Breast epithelium (tissue), 4 donors: ENCODE measurements around the gene ZBTB49. TPM values are rescaled to one million over a fixed set of nuclear protein-coding genes. Genes with fewer than 3 reads are reported as not detected.
A peak's percentile ranks its signal among the peaks of the same experiment; 100 is the strongest.

ENCODE experiments used
- DNase-seq, 2 donors: peaks; one replicate each; pipeline ENCODE4 v3.0.0-alpha.2; 2019; ENCODE audit warnings: low spot score in 2 of 2
- H3K27ac ChIP-seq, 2 donors: fragments of 200-600 bp; sonication (generic) in 1 of 2; one replicate each; pipeline ENCODE4 v1.5.1; 2016 to 2019; ENCODE audit warnings: mild to moderate bottlenecking in 1 of 2
- H3K27me3 ChIP-seq, 2 donors: fragments of 200-600 bp; sonication (generic) in 1 of 2; one replicate each; pipeline versions ENCODE4 v1.5.1 to v1.6.0; 2017 to 2019; ENCODE audit warnings: control low read depth in 1 of 2, mild to moderate bottlenecking in 1 of 2
- H3K36me3 ChIP-seq: fragments of 200-600 bp; one replicate; pipeline ENCODE4 v1.5.1; 2019
- H3K4me1 ChIP-seq, 2 donors: fragments of 200-600 bp; sonication (generic); one replicate each; pipeline ENCODE4 v1.5.1; 2016 to 2019; ENCODE audit warnings: control low read depth in 1 of 2
- H3K4me3 ChIP-seq, 3 donors: fragments of 200-600 bp; sonication (generic); 1 replicate in 2 of 3; 2 replicates in 1 of 3; pipeline ENCODE4 v1.5.1; 2016 to 2019; ENCODE audit warnings: mild to moderate bottlenecking in 3 of 3, moderate library complexity in 2 of 3
- H3K9me3 ChIP-seq, 2 donors: fragments of 200-600 bp; sonication (generic) in 1 of 2; one replicate each; pipeline ENCODE4 v1.5.1; 2016 to 2019; ENCODE audit warnings: control low read depth in 1 of 2
- CTCF ChIP-seq, 3 donors: fragments of 450-650 bp; IDR thresholded peaks; one replicate each; pipeline ENCODE4 v1.5.1; 2016 to 2017; ENCODE audit warnings: antibody characterized with exemption in 3 of 3, mild to moderate bottlenecking in 3 of 3, moderate library complexity in 3 of 3
- POLR2A ChIP-seq: fragments of 450-650 bp; IDR thresholded peaks from one replicate; pipeline ENCODE4 v1.6.1; 2016; ENCODE audit warnings: antibody characterized with exemption, mild to moderate bottlenecking, moderate library complexity
- POLR2AphosphoS5 ChIP-seq, 3 donors: sonication (generic); formaldehyde crosslinking; IDR thresholded peaks; one replicate each; pipeline ENCODE4 v1.6.1; 2017; ENCODE audit warnings: antibody characterized with exemption in 3 of 3
- intact Hi-C: fragments of 100-400 bp; cut with DNase I; formaldehyde crosslinking; loops from one replicate; pipeline ENCODE4 v1.15.1; 2023; ENCODE audit warnings: low total_unique reads
- total RNA-seq, 3 donors: library from RNA; depleted of rRNA; stranded (reverse); fragments of >200 nt; gene quantifications; one replicate each; pipeline ENCODE4 v1.1.0, GENCODE V29; 2016

ZBTB49 gene
- total RNA-seq, 3 donors from 2014 or later = 2.1 to 9.4 (median 3.9) TPM

GRCh38 chr4:4281787-4282186, 8.3 kb upstream of the ZBTB49 start:
- no peak overlapping the region for H3K4me3 ChIP-seq
- no peak for TF ChIP-seq POLR2A
- TF ChIP-seq CTCF (IDR thresholded peaks at IDR 0.05) = no peak
- TF ChIP-seq POLR2AphosphoS5 (IDR thresholded peaks at IDR 0.05) = no peak
- no peaks in the 10 kb centered on the region for H3K27me3 ChIP-seq
- intact Hi-C loops = no loop called here
- no peak overlapping the region for H3K27ac ChIP-seq
- no peaks in the 10 kb centered on the region for H3K4me1 ChIP-seq
- H3K36me3 ChIP-seq = no peaks in the 10 kb centered on the region
- no peaks in the 10 kb centered on the region for H3K9me3 ChIP-seq
- DNase-seq = no peak

- Histone ChIP-seq H3K27ac (no peak overlapping the region), H3K36me3 (no peaks in the 10 kb centered on the region), H3K4me3 (no peak overlapping the region), H3K4me1 (peaks cover 5 to 6% of the 10 kb centered on the region in 2 donors), H3K27me3 (no peaks in the 10 kb centered on the region), H3K9me3 (no peaks in the 10 kb centered on the region)
- TF ChIP-seq CTCF (IDR thresholded peaks at IDR 0.05) = no peak
- TF ChIP-seq POLR2AphosphoS5 (IDR thresholded peaks at IDR 0.05) = no peak
- TF ChIP-seq POLR2A = no peak
- no peak for DNase-seq
- intact Hi-C loops = no loop called here
Observed at GRCh38 chr4:4284827-4285618, 5.0 kb upstream of the ZBTB49 start.

GRCh38 chr4:4288098-4288497, 2.0 kb upstream of the ZBTB49 start:
- H3K36me3 ChIP-seq = no peaks in the 10 kb centered on the region
- no peak for DNase-seq
- intact Hi-C loops = loop anchor here (1.0 kb wide), 1 partner anchor 11 kb away; no protein-coding TSS in a partner anchor

GRCh38 chr4:4289055-4289454, 996 bp upstream of the ZBTB49 start:
- Histone ChIP-seq H3K4me1 (peaks cover 6 to 16% of the 10 kb centered on the region in 2 donors), H3K9me3 (no peaks in the 10 kb centered on the region), H3K36me3 (no peaks in the 10 kb centered on the region), H3K27me3 (no peaks in the 10 kb centered on the region), H3K4me3 (peak overlapping the region; percentile 90 to 98 (median 96)), H3K27ac (no peak overlapping the region)
- intact Hi-C loops = no loop called here
- DNase-seq = no peak
- TF ChIP-seq POLR2AphosphoS5 (IDR thresholded peaks at IDR 0.05) (no peak), POLR2A (no peak), CTCF (IDR thresholded peaks at IDR 0.05) (no peak)

More at GRCh38 chr4:4288098-4288497, 2.0 kb upstream of the ZBTB49 start:
- H3K4me1 ChIP-seq = peaks cover 6 to 16% of the 10 kb centered on the region in 2 donors
- H3K4me3 ChIP-seq = no peak overlapping the region
- H3K9me3 ChIP-seq = no peaks in the 10 kb centered on the region
- no peaks in the 10 kb centered on the region for H3K27me3 ChIP-seq
- no peak overlapping the region for H3K27ac ChIP-seq
- TF ChIP-seq CTCF (IDR thresholded peaks at IDR 0.05) (no peak), POLR2AphosphoS5 (IDR thresholded peaks at IDR 0.05) (no peak), POLR2A (no peak)

GRCh38 chr4:4289597-4289940, 482 bp upstream of the ZBTB49 start:
- intact Hi-C loops = no loop called here
- no peak for DNase-seq
- TF ChIP-seq CTCF (IDR thresholded peaks at IDR 0.05) (no peak), POLR2A (no peak), POLR2AphosphoS5 (IDR thresholded peaks at IDR 0.05) (no peak)

More at GRCh38 chr4:4289597-4289940, 482 bp upstream of the ZBTB49 start:
- Histone ChIP-seq H3K9me3 (no peaks in the 10 kb centered on the region), H3K27ac (peak overlapping the region; percentile 72 to 77), H3K36me3 (no peaks in the 10 kb centered on the region), H3K27me3 (no peaks in the 10 kb centered on the region), H3K4me3 (peak overlapping the region; percentile 90 to 98 (median 96)), H3K4me1 (peaks cover 6 to 16% of the 10 kb centered on the region in 2 donors)
